ENCODE measurements around the gene ATXN7.

ATXN7 gene

DNA sequence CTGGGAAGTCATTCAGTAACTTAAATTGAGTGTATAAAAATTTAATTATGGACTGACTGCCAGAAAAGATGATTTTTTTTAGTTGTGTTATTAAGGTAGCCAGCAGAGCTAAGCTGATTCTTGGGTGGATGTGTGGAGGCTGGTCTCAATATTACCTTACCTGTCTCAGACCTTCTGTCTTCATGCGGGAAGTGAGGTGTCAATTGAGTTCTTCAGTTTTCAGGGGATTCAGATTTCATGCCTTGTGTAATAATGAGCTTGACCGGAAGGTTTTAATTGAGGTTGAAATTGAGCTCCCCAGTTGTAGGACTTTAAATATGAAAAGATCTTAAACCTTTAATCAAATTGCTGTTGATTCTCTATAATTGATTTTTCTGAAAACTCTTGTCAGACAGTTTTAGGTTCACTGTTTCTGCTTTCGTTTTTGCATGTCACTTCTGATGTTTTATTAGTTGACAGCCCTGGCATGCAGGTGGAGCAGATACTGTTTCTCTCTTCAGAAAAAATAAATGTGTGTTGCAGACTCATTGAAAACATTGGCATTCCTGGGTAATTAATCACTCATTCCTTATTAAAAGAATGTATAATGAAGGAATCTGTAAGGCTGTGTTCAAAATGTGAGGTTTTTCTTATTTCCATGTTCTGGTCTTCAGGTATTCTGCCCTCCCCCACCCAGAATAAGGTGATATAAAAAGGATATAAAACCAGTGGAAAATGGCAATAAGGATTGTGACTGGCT is 105.1 kb downstream of the ATXN7 start:
- DNase-seq = no peak

DNA sequence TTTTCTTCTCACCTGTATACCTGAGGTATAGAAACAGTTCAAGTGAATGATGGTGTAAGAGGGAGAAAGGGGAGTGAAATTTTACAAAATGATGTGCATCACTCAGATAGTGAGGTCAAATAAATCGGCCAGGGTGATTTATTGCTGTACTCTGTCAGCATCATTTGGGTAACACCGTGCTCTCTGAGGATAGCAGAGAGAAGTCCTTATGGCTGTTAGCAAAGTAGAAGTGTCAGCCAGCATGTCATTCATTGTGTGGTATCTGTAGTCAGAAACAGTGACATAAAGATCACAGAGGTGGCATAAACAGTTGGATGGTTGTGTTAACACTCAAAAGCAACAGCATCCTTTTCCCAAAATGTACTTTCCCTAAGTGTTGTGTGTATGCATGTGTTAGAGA is 106.2 kb downstream of the ATXN7 start:
- DNase-seq = no peak

DNA sequence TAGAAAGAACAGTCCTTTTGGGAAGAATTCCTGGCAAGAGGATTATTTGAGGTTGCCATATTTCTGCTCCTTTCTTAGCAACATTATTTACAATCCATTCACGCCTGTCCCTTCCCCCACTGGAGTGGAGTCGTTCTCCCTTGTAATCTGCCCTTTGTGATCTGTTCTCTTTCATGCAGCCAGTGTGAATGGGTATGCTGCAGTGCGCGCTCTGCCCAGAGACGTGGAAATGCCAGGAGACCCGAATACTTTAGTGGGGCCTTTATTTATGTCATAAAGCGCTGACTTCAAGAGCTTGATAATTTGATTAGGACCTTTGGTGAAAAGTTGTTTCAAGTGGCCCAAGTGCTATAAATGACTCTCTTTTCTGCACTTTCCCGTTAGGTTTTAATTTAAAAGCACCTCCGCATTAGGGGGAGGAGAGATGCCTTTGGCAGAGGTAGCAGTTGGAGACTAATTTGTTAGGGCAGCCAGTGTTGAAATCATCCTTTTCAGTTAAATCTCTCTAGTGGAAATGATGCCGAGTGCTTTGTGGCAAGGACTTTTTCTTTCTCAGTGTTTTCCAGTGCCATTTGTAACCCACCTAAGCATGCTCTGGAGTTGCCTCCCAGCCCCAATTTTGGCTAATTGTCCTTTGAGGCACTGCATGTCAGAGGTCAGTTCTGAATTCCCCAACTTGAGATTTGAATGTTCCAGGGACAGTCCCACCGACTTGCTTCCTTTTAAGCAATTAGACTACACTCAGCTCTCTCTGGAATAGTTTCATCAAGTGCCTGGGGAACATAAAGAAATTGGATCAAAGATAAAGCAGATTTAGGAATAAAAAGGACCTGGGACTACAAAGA is 107.2 kb downstream of the ATXN7 start:
- no peak for DNase-seq

DNA sequence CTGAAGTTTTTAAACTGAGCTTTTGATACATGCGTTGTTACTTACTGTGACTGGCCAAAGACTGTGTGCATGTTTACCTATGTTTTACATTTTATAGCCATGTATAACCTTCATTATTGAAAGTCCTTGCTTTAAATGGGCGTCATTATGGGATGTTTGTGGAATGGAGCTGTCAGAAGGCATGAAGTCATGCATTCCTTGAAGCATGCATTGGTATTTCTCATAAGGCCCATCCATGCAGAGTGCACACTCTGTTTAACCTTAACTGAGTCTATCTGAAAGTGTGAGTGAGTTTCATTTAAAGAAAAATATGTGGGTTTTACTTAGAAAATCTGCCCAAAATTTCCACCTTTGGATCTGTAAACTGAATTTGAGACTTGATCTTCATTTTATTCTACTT is 108.5 kb downstream of the ATXN7 start:
- DNase-seq = no peak

DNA sequence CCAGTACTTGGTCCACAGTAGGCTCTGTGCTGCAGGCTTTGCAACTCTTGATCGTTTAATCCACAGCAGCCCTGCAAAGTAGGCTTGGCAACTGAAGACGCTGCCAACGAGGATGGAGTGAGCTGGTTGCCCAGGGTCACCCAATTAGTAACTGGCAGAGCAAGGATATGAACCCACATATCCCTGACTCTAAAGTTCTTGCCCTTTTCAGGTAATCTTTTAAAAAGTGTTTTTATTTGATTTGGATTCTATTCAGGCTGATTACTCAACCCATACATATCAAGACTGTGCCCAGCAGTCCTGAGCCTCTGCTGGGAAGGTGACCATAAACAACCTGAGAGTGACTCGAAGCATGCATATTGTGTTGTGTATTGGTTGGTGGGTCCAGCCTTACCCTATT is 109.3 kb downstream of the ATXN7 start:
- DNase-seq = no peak

DNA sequence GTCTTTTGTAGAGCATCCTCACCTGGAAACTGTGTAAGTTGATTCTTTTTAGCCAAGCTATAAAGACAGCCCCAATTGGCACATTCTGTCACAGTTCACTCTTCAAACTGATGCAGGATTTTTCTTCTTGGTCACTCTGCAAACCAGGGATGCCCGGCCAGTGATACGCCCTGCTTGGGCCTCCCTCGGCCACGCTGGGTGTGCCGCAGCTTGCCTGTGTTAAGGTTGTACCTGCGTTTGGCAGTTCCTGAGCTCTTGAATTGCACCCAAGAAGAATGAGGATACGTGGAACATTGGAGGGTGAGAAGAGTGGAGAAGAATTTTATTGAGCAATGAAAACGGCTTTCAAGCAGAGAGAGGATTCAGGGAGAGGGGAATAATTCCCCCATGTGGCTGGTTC is 109.7 kb downstream of the ATXN7 start:
- no peak for DNase-seq

DNA sequence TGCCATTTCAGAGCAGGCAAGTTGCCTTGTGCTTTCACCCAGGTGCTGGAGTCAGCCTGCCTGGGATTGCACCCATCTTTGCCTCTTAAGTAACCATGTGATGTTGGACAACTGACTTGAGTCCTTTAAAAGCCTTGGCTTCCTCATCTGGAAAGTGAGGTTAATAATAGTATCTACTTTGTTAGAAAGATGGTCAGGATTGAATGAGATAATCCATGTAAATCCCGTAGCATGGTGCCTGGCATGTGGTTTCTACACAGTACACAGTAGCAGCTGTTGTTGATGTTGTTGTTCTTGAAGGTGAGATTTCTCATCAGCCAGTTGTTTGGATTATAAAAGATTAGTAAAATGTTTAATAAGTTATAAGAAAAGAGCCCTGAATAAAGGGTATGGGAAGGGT is 110.8 kb downstream of the ATXN7 start:
- no peak for DNase-seq

DNA sequence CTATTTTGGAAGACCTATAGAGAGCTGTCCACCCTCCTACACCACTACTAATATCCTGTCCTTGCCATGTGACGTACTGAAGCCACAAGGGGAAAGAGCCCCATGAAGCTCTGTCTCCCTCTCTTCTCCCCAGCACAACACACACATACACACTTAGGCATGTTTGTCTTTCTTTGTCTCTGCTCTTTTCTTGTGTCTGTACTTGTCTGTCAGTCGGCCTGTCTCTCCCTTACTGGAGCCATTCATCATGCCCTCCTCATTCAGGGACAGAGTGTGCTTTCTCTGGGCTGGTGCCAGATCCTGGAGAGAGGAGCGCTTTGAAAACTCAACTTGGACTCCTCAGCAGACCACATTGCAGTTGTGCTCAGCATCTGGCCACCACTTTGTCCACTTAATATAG is 112.1 kb downstream of the ATXN7 start:
- DNase-seq = no peak

DNA sequence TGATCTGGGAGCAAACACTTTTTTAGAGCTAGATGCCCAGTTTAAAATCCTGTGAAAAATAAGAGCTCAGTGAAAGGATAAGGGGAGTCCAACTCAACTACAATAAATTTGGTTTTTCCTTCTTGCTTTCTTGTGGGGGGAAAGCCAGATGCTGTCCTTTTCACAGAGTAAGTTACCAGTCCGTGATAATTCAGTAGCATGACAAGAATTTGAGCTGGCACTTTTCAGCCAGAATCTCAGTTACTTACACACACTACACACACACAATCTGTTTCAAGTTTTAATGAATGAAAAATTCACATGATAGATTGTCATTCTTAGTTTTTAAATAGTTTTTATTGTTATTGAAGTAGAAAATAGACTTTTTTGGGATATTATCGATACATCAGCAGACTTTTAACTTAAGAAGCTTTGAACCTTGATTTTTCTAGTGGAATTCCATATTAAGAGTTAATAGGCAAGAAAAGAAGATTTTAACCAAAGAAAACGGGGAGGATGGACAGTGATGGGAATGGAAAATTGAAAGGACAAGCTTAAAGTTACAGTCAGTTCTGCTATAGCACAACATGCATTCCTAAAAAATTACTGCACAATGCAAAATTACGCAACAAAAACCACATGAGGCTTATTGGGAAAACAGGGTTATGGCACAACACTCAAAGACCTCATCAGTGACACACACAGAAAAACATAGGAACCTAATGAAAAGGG is 112.6 kb downstream of the ATXN7 start:
- no peak for DNase-seq

DNA sequence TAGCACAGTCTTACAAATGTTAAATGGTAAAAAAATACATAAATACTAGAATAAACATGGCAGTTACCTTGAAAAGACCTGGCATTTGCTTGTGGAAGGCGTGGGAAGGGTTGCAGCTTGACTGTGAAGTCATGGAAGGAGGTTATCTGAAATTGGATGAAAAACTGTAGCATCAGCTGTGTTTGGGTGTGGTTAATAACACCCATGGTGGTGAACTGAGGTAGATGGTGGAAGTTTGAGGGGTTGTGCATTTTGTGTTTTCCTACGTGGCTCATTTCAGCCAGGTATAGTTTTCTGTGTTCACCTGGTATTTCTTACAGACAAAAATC is 113.2 kb downstream of the ATXN7 start:
- DNase-seq = no peak

DNA sequence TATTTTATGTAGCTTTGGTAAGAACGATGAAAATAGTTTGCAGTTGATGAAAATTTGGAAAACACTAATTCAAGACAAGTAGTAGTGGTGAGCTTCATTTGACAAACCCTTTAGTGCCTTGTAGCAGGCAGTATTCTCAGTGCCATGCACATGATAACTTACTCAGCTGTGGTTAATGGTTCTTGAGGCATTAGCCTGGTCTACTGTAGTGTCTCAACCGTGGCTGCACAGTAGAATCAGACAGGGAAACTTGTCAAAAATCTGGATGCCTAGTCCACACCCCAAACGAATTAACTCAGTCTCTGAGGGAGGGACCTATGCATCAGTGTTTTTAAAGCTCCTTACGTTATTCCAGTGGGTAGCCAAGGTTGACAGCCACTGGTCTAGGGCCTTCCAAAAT is 114.2 kb downstream of the ATXN7 start:
- no peak for DNase-seq

DNA sequence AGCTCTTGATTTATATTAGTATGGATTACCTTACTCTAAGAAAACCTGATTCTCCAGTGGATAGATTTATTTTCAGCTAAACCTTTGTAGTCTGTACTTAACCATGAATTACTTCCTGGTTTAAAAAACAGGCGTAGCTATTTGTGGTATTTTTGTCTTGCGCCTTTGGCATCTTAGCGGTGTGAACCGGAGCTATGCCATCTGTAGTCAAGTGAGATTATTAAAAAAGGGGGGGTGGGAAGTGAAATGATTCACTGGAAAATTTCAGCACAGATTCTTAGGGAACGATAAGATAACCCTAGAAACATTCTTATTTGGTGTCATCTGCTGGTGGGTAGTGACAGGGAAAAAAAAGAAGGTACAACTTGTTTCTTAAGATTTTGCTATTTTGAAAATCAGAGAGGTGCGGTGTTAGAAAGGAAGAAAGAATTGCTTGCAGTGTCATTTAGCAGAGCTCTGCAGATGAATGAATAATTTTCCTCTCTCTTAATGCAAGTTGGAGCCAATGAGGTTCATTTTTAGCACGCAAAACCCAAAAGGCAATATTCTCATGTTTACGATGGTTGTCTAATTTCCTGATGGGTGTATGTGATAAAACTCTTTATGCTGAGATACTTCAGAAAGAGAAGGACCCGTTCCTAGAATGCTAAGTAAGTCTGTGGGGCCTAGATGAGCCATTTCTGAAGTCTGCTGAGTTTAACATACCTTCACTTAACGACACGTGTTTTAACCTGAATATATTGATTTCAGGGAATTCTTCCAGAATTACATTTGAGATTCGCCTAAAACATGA is 115.6 kb downstream of the ATXN7 start:
- no peak for DNase-seq

DNA sequence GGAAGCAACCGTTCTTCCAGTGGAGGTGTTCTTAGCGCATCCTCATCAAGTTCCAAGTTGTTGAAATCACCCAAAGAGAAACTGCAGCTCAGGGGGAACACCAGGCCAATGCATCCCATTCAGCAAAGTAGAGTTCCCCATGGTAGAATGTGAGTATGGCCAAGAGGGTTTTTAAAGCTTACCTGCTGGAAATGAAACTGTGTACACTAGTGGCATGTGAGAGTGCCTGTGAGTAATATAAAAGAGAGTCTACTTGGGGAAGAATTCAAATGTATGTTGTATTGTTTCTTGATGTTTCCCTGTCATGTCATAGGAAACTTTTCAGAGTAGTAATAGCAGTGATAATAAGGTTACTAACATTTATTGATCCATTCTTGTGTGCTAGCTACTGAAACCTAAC is 116.4 kb downstream of the ATXN7 start:
- no peak for DNase-seq

DNA sequence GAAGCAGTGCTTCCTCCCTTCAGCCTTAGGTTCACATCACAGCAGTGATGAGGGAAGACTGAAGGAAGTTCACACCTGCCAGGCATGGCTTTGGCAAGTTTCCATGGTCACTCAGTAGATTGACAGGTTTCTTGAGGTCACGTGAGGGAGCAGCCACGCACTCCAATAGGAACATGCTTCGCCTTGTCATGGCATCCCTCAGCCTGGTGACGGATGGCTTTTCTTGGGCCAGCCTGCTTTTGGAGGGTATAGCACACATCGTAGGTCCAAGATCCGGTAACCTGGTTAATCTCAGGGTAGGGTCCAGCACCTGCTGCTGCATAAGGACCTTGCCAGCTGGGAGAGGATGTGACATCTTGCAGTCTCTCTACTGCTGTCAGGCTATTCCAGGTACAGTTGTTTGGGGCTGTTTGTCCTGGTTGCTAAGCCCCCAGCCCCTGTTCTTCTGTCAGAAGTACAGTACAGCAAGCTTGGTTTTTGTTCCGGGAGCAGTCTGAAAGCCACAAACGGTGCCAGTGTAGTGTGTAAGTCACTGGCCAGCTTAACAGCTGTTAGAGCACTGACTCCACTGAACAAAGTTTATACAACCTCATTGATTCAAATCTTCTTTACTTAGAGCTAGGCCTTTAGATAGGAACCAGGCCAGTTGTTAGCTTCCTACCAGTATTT is 117.3 kb downstream of the ATXN7 start:
- DNase-seq = no peak

DNA sequence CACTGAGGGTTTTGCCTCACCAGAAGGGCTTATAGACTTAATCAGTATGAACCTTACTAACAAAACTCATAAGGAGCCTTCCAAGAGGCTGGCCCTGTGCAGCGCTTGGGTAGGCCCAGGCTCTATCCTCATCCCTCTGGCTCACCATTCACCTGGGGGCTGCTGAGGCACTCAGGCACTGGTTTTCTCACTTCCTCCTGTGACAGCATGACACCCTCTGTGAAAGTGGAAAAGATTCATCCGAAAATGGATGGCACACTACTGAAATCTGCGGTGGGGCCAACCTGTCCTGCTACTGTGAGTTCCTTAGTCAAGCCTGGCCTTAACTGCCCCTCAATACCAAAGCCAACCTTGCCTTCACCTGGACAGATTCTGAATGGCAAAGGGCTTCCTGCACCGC is 118.3 kb downstream of the ATXN7 start:
- DNase-seq = no peak

DNA sequence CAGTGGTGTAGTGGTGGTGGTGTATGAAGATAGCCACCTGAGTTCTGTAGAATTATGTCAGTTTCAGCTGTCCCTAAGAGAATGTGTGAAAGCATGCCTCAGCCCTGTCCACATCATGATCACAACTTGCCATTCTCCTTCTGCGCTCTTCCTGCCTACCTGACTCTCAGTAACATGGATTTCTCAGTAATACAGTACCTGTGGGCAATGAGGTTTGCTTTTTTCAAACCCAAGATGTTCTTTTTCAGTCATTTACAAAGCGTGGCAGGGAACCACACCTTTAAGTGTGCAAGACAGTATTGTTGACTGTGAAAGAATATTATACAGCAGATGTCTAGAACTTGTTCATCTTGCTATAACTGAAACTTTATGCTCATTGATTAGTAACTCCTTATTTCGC is 120.7 kb downstream of the ATXN7 start:
- DNase-seq = no peak

DNA sequence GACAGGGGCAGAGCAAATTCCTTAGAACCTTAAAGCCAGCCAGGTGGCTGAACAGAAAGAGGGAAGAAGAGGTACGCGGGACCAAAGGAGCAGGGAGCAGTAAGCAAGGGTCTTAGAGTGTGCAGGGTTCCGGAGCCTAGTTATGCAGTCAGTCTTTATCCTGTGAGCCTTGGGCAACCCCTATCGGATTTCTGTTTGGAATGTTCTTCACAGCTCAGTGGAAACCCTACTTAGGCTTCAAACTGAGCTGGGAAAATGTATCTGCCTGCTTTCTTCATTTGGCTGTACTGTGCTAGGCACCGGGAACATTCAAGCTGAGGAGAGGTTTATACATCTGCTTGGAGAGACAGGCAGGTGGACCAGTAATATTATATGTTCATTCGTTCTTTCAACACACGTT is 122.5 kb downstream of the ATXN7 start:
- DNase-seq = no peak

DNA sequence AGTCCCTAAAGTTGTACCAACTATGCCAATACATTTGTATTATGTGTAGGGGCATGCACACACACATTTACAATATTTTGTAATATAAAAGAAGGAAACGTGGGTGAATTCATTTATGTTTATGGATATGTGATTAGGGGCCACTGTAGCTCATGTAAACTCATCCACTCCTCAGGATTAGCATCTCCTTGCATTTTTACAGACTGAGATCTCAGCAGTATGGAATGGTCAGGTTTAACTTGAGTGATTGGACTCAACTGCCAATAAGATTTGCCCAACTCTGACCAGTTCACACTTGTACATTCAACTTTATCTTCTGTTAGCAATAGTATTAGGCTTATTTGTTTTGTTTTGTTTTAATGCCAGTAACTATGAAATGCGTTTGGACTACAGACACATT is 123.2 kb downstream of the ATXN7 start:
- DNase-seq = no peak

DNA sequence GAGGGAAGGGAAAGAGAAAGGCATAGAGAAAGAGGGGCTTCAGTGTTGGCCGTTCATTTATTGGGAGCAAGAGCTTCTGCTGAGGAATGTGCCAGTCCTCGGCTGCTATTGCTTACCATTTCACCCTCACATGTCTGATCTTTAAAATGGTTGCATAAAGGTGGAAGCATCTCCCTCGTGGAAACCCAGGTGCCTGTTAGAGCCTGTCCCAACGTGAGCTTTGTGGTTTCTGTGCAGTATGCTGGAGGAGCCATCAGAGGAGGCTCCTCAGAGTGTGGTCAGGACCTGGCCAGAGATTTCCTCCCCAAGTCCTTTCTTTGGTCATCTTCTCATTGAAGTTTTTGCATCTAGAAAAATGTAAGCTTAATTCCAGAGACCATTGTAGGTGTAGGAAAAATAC is 125.3 kb downstream of the ATXN7 start:
- no peak for DNase-seq

DNA sequence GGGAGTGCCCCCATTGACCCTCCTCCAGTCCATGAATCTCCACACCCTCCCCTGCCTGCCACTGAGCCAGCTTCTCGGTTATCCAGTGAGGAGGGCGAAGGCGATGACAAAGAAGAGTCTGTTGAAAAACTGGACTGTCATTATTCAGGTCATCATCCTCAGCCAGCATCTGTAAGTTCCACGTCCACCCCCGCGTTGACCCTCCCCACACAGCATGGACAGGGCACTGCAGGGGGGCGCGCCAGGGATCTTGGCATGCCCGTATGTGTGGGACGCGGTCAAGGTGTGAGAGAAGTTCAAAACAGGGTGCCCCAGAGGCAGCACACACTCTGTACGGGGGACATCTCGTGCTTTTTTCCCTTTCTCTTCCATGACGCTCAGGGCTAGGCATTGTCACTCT is 126.5 kb downstream of the ATXN7 start:
- no peak for DNase-seq

DNA sequence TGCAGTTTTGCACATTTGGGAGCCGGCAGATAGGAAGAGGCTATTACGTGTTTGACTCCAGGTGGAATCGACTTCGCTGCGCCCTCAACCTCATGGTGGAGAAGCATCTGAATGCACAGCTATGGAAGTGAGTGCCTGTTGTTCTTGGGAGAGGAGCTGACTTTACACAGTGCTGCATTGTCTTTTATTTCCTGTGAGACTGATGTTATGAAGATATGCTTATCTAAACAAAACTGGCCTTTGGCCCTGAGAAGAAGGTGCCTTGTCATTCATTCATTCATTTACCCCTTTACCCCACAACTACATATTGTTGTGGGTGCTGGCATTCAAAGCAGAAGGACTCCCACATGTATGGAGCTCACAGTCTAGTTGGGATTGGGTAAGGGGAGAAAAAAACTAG is 127.1 kb downstream of the ATXN7 start:
- DNase-seq = no peak

DNA sequence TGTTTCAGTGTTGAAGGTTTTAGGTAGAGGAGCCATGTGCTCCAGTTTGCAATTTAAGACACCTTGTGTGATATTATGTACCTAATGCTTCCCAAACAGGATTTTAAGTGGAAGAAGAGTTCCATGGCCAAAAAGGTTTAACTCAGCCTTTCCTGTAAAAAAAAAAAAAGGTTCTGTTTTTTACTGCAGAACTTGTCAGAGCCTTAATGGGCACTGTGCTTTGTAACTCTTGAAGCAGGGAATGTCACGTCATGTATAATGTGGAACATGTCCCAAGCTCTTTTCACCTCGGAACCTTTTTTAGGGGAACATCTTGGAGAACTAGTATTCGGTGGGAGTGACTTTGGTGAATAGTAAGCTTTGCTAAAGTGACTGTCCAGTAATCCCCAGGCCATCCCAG is 128.0 kb downstream of the ATXN7 start:
- no peak for DNase-seq
